ENCODE measurements around the gene GPR179. TPM values are rescaled to one million over a fixed set of nuclear protein-coding genes. Genes with fewer than 3 reads are reported as not detected.

Gene GPR179, protein sequence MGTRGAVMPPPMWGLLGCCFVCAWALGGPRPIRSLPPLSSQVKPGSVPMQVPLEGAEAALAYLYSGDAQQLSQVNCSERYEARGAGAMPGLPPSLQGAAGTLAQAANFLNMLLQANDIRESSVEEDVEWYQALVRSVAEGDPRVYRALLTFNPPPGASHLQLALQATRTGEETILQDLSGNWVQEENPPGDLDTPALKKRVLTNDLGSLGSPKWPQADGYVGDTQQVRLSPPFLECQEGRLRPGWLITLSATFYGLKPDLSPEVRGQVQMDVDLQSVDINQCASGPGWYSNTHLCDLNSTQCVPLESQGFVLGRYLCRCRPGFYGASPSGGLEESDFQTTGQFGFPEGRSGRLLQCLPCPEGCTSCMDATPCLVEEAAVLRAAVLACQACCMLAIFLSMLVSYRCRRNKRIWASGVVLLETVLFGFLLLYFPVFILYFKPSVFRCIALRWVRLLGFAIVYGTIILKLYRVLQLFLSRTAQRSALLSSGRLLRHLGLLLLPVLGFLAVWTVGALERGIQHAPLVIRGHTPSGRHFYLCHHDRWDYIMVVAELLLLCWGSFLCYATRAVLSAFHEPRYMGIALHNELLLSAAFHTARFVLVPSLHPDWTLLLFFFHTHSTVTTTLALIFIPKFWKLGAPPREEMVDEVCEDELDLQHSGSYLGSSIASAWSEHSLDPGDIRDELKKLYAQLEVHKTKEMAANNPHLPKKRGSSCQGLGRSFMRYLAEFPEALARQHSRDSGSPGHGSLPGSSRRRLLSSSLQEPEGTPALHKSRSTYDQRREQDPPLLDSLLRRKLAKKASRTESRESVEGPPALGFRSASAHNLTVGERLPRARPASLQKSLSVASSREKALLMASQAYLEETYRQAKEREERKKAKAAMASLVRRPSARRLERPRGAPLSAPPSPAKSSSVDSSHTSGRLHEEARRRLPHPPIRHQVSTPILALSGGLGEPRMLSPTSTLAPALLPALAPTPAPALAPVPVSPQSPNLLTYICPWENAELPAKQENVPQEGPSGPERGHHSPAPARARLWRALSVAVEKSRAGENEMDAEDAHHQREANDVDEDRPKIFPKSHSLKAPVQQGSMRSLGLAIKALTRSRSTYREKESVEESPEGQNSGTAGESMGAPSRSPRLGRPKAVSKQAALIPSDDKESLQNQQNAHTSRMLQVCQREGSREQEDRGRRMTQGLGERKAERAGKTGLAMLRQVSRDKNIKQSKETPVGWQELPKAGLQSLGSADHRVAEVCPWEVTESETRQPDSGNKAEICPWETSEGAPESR (N-terminal part only)
- not detected in 2 replicates for total RNA-seq

DNA sequence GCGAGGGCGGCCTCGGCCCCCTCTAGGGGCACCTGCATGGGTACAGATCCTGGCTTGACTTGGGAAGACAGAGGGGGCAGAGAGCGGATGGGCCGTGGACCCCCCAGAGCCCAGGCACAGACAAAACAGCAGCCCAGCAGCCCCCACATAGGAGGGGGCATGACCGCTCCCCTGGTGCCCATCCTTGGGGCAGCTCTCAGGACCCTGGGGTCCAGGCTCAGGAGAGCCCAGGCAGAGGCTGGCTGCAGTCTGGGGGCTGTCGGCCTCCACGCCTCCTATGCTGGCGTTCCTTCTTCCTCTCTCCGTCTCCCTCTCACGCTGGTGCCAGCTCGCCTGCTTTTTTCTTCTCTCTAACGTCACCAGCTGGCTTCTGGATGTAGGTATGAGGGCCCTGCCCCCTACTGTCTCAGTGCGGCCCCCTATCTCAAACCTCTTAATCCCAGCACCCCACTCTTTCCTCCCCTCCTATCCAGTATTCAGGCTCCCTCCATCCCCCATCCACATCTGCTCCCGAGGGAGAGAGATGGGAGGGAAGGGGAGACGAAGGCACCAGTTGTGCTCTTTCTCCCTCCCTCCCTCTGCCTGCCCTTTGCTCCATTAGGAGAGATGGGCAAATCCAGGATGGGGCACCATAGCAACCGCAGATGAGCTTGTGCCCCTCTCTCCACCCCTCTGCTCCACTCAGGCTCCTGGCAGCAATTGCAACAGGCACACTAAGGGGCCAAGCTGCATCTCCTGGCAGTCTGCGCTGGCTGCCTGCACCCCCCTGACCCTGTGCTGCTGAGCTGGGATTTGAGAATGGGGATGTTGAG lies at the start of gene GPR179:
TSS of gene GPR179 (minus strand) at position 349 of the 812 bp plus-strand sequence. CDS start at position 182, 167 bp downstream.

DNA sequence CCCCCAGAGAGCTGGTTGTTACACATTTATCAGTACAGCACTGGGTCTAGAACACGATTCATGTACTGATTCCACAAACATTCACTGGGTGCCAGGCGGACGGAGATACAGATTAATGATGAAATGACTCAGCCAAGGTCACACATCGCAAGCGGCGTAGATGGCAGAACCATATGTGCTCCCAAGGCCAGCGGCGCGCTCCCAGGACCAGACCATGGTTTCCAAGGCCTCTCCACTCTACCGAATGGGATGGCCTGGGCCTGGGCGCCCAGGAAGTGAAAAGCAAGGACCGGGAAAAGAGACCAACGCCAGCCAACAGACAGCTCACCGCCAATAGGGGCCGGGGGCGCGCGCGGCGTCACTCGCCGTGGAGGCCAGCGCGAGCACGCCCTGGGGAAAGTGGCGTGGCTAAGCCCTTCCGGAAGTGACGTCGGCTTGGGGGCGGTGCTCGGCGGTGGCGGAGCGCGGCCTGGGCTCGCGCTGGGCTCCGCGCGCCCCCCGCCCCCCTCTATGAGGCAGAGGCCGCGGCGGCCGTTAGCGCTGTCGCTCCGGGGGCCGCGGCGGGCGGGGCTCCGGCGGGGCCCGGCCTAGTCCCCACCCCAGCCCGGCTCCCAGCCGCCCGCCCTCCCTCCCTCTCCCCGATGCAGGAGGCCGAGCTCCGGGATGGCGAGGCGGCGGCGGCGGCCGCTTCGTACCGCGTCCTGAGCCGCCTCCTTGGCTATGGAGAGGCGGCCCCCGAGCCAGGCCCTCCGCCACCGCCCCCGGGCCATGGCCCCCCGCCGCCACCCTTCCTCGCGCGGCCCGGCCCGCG lies 7.9 kb upstream of the GPR179 start, which contains the start of gene SOCS7:
TSS of gene SOCS7 (plus strand) at position 433 of the 811 bp plus-strand sequence. CDS start at position 642, 209 bp downstream.

DNA sequence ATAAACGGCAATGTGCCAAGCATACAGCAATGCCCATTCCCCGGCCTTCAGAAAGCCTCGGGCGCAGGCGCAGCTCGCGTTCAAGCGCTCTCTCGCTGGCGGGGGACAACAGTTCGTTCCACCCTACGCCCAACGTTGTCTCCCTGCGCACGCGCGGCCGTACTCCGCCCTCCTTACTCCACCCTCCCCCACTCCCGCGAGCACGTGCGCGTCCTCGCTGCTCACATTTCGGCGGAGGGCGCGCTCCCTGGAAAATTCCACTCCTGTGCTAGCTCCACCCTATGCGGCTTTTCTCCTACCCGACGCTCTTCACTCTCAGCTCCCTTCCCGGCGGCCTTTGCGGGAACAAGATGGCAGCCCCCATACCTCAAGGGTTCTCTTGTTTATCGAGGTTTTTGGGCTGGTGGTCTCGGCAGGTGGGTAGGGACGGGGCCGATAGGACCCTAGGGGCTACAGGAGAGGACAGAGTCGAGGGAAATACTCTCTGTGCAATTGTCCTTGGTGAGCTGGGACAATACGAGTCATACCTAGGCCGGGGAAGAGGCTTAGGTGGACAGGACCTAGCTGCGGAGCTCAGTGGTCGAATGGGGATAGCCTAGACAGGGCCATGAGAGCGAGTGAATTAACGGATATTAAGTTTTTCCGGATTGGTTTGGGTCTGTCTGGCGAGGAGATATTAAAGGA lies 46.8 kb downstream of the GPR179 start, which contains the start of gene MRPL45:
TSS of gene MRPL45 (plus strand) at position 335 of the 684 bp plus-strand sequence. CDS start at position 351, 16 bp downstream.

Other genes with a start within 250 kb of the GPR179 start
- gene TBC1D3E, start 216.0 kb downstream of the GPR179 start, total RNA-seq, result not detected in 2 replicates
- gene TBC1D3, start 151.4 kb downstream of the GPR179 start, total RNA-seq, result not detected in 2 replicates
- gene MRPL45, start 46.8 kb downstream of the GPR179 start, total RNA-seq, result 34.5 and 46.1 TPM in 2 replicates
- gene SOCS7, start 7.9 kb upstream of the GPR179 start, total RNA-seq, result 5.9 and 7.4 TPM in 2 replicates
- 29.1 and 49.0 TPM in 2 replicates for gene ARHGAP23, start 84.5 kb upstream of the GPR179 start, total RNA-seq

Measured in epithelial cell of alveolus of lung (primary cell).